SH-SY5Y (cell line): ENCODE measurements around the gene KSR1.

Source experiments
- GATA2 ChIP-seq: IDR thresholded peaks from 2 replicates; pipeline ENCODE4 v1.6.1; 2011; ENCODE audit warnings: mild to moderate bottlenecking, low read depth, low read length
- GATA3 ChIP-seq: IDR thresholded peaks from 2 replicates; pipeline ENCODE4 v1.6.1; 2011; ENCODE audit warnings: low read depth, mild to moderate bottlenecking, low read length, moderate library complexity

GRCh38 chr17:27494192-27495091 is 38.2 kb downstream of the KSR1 start:
- TF ChIP-seq GATA2 (no peak), GATA3 (no peak)
